Esophagus muscularis mucosa (tissue), 3 donors: Measurements from ENCODE around the gene EGLN3.

Experiments
- POLR2A ChIP-seq: fragments of 450-650 bp; IDR thresholded peaks from one replicate; pipeline ENCODE4 v1.6.1; 2017; ENCODE audit warnings: antibody characterized with exemption, moderate library complexity, mild to moderate bottlenecking, low read depth
- POLR2AphosphoS5 ChIP-seq, 2 donors: sonication (generic); formaldehyde crosslinking; IDR thresholded peaks; one replicate each; pipeline ENCODE4 v1.6.1; 2017; ENCODE audit warnings: antibody characterized with exemption in 2 of 2
- TF ChIP-seq, protein P1 (sequence below), 3 experiments: fragments of 200-600 bp in 2 of 3; fragments of 450-650 bp in 1 of 3; sonication (generic) in 2 of 3; IDR thresholded peaks; one replicate each; pipeline ENCODE4 v1.5.1; 2017 to 2019; ENCODE audit warnings: antibody characterized with exemption in 3 of 3, mild to moderate bottlenecking in 2 of 3, moderate library complexity in 1 of 3

DNA sequence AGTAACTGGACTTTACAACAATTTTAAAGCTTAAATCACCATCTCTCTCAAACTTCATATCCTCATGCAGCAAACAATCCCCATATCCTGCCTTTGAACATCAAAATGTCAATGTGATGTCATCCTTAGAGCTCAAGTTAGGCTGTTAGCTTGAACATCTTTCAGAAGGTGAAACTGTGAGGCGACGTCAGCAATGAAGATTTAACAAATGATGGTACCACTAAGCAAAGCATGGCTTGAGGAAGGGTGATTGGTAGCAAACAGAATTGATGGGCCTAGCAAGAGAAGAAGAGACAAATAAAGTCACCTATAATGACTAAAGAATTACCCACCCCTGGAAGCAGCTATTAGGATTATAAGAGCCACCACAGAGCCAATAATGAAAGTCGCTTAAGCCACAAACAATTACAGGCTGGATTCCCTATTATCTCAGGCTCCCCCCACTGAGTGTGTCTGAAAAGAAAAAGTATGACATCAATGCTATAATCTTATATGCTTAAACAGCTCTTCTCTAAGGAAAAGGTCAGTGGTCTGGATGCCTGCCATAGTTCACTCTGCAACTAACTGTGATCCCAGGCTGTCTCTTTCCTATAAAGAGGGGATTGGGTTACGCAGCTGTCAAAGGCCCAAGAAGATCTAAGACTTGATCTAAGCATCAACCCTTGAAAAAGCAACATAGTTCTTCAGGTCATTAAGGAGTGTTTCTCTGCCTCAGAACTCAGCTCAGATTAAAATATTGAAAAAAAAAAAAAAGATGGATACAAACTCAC, 18.1 kb downstream of the EGLN3 start:
- TF ChIP-seq, protein P1, sequence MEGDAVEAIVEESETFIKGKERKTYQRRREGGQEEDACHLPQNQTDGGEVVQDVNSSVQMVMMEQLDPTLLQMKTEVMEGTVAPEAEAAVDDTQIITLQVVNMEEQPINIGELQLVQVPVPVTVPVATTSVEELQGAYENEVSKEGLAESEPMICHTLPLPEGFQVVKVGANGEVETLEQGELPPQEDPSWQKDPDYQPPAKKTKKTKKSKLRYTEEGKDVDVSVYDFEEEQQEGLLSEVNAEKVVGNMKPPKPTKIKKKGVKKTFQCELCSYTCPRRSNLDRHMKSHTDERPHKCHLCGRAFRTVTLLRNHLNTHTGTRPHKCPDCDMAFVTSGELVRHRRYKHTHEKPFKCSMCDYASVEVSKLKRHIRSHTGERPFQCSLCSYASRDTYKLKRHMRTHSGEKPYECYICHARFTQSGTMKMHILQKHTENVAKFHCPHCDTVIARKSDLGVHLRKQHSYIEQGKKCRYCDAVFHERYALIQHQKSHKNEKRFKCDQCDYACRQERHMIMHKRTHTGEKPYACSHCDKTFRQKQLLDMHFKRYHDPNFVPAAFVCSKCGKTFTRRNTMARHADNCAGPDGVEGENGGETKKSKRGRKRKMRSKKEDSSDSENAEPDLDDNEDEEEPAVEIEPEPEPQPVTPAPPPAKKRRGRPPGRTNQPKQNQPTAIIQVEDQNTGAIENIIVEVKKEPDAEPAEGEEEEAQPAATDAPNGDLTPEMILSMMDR (IDR thresholded peaks at IDR 0.05): no peak
- TF ChIP-seq POLR2AphosphoS5 (IDR thresholded peaks at IDR 0.05): no peak
- no peak for TF ChIP-seq POLR2A
